ENCODE data around the gene MUC5B.

DNA sequence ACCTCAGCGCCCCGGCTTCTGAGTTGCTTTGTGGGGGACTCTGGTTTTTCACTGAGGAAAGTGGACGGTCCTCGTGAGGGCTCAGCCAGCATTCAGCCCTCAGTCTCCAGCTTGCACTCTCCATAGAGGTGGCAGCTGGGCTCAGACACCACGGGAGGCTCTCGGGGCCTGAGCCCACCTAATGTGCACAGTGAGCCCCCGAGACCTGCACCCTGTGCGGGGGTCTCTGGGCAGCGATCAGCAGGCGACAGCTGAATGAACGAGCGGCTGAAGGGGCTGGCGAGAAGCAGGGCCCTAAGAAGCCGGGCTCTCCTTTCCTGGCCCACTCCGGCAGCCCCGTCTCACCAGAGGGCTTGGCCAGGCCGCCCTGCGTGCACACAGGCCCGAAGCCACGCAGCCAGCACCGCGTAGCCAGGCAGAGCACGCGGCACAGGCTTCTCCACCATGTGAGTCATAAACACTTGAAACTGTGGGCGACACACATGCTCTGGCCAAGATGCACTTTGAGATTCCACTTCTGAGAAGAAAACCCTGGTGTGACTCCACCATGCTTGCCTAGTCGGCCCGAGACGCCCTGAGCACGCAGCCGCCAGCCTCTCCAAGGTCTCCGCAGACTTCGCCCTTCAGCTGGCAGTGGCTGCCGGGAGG is 58.6 kb downstream of the MUC5B start:
- TF ChIP-seq, protein P1, sequence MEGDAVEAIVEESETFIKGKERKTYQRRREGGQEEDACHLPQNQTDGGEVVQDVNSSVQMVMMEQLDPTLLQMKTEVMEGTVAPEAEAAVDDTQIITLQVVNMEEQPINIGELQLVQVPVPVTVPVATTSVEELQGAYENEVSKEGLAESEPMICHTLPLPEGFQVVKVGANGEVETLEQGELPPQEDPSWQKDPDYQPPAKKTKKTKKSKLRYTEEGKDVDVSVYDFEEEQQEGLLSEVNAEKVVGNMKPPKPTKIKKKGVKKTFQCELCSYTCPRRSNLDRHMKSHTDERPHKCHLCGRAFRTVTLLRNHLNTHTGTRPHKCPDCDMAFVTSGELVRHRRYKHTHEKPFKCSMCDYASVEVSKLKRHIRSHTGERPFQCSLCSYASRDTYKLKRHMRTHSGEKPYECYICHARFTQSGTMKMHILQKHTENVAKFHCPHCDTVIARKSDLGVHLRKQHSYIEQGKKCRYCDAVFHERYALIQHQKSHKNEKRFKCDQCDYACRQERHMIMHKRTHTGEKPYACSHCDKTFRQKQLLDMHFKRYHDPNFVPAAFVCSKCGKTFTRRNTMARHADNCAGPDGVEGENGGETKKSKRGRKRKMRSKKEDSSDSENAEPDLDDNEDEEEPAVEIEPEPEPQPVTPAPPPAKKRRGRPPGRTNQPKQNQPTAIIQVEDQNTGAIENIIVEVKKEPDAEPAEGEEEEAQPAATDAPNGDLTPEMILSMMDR (IDR thresholded peaks at IDR 0.05), result no peak
- TF ChIP-seq POLR2A (IDR thresholded peaks at IDR 0.05), result no peak

Measured in testis (tissue), 2 donors.